ENCODE measurements around the gene ITGAD.

The ITGAD gene

GRCh38 chr16:31355431-31356100 lies 37.6 kb upstream of the ITGAD start:
- Histone ChIP-seq H3K4me2 (ENCODE audit: low read length) (no peak overlapping the region), H3K9me3 (ENCODE audit: low read length) (no peaks in the 10 kb centered on the region), H3K27ac (ENCODE audit: low read depth, low read length, poor library complexity, severe bottlenecking) (no peak overlapping the region), H2AFZ (ENCODE audit: low read length) (no peak overlapping the region), H3K4me3 (ENCODE audit: low read depth, low read length, poor library complexity, severe bottlenecking) (no peak overlapping the region), H3K27me3 (ENCODE audit: insufficient read depth, low read length) (0 out of 2 replicates have a peak, but pooled peaks cover 2% of the 10 kb centered on the region), H4K20me1 (ENCODE audit: insufficient read depth, low read length) (no peaks in the 10 kb centered on the region), H3K9me2 (ENCODE audit: low read depth, low read length) (no peaks in the 10 kb centered on the region), H3K79me2 (ENCODE audit: insufficient read depth, low read length) (no peaks in the 10 kb centered on the region), H3K9ac (ENCODE audit: low read length) (no peak overlapping the region), H3K36me3 (ENCODE audit: insufficient read depth, low read length) (no peaks in the 10 kb centered on the region), H3K4me1 (ENCODE audit: insufficient read depth, low read length, severe bottlenecking) (no peaks in the 10 kb centered on the region), H3F3A (ENCODE audit: insufficient read depth, low read length) (no peaks in the 10 kb centered on the region)
- no peak for TF ChIP-seq EZH2 (IDR thresholded peaks at IDR 0.05; ENCODE audit: borderline replicate concordance, low read length)

- Histone ChIP-seq H3K9ac (ENCODE audit: low read length) (no peak overlapping the region), H3K79me2 (ENCODE audit: insufficient read depth, low read length) (no peaks in the 10 kb centered on the region), H2AFZ (ENCODE audit: low read length) (no peak overlapping the region), H3K9me2 (ENCODE audit: low read depth, low read length) (no peaks in the 10 kb centered on the region), H3K4me2 (ENCODE audit: low read length) (no peak overlapping the region), H4K20me1 (ENCODE audit: insufficient read depth, low read length) (no peaks in the 10 kb centered on the region), H3K4me3 (ENCODE audit: low read depth, low read length, poor library complexity, severe bottlenecking) (no peak overlapping the region), H3K27ac (ENCODE audit: low read depth, low read length, poor library complexity, severe bottlenecking) (no peak overlapping the region), H3F3A (ENCODE audit: insufficient read depth, low read length) (no peaks in the 10 kb centered on the region), H3K9me3 (ENCODE audit: low read length) (no peaks in the 10 kb centered on the region), H3K4me1 (ENCODE audit: insufficient read depth, low read length, severe bottlenecking) (no peaks in the 10 kb centered on the region), H3K27me3 (ENCODE audit: insufficient read depth, low read length) (no peaks in the 10 kb centered on the region), H3K36me3 (ENCODE audit: insufficient read depth, low read length) (no peaks in the 10 kb centered on the region)
- no peak for TF ChIP-seq CTCF (IDR thresholded peaks at IDR 0.05; ENCODE audit: low read length)
- no peak for TF ChIP-seq EZH2 (IDR thresholded peaks at IDR 0.05; ENCODE audit: borderline replicate concordance, low read length)
Measured at GRCh38 chr16:31356566-31357323, 36.4 kb upstream of the ITGAD start.

- TF ChIP-seq EZH2 (IDR thresholded peaks at IDR 0.05; ENCODE audit: borderline replicate concordance, low read length) (no peak), CTCF (IDR thresholded peaks at IDR 0.05; ENCODE audit: low read length) (no peak)
- H3K4me2 ChIP-seq (ENCODE audit: low read length): no peak overlapping the region
- H4K20me1 ChIP-seq (ENCODE audit: insufficient read depth, low read length): no peaks in the 10 kb centered on the region
- no peaks in the 10 kb centered on the region for H3K79me2 ChIP-seq (ENCODE audit: insufficient read depth, low read length)
- no peaks in the 10 kb centered on the region for H3F3A ChIP-seq (ENCODE audit: insufficient read depth, low read length)
- H2AFZ ChIP-seq (ENCODE audit: low read length): no peak overlapping the region
- H3K4me3 ChIP-seq (ENCODE audit: low read depth, low read length, poor library complexity, severe bottlenecking): no peak overlapping the region
- H3K9me3 ChIP-seq (ENCODE audit: low read length): no peaks in the 10 kb centered on the region
- no peaks in the 10 kb centered on the region for H3K27me3 ChIP-seq (ENCODE audit: insufficient read depth, low read length)
- H3K27ac ChIP-seq (ENCODE audit: low read depth, low read length, poor library complexity, severe bottlenecking): no peak overlapping the region
- H3K4me1 ChIP-seq (ENCODE audit: insufficient read depth, low read length, severe bottlenecking): no peaks in the 10 kb centered on the region
- no peak overlapping the region for H3K9ac ChIP-seq (ENCODE audit: low read length)
- no peaks in the 10 kb centered on the region for H3K36me3 ChIP-seq (ENCODE audit: insufficient read depth, low read length)
- H3K9me2 ChIP-seq (ENCODE audit: low read depth, low read length): no peaks in the 10 kb centered on the region
Measured at GRCh38 chr16:31357324-31358109, 35.6 kb upstream of the ITGAD start.

Data from OCI-LY1 (cell line).